Brain microvascular endothelial cell (primary cell): ENCODE data around the gene HHATL.

Experiments used
- DNase-seq: peaks from one replicate; pipeline ENCODE4 v3.0.0-alpha.2; 2020
- H3K27ac ChIP-seq: fragments of 250-450 bp; sonication (Bioruptor Pico); 2 replicates; pipeline ENCODE4 v1.5.1; 2020; ENCODE audit warnings: mild to moderate bottlenecking, moderate library complexity
- H3K27me3 ChIP-seq: fragments of 250-450 bp; sonication (Bioruptor Pico); replicated peaks from 2 replicates; pipeline ENCODE4 v1.5.1; 2020; ENCODE audit warnings: mild to moderate bottlenecking
- H3K36me3 ChIP-seq: fragments of 250-450 bp; sonication (Bioruptor Pico); replicated peaks from 2 replicates; pipeline ENCODE4 v1.5.1; 2020; ENCODE audit warnings: mild to moderate bottlenecking
- H3K4me3 ChIP-seq: 2 replicates; pipeline ENCODE4 v1.5.1; 2011; ENCODE audit warnings: low read depth, mild to moderate bottlenecking, control low read depth, low read length, moderate library complexity
- CTCF ChIP-seq: IDR thresholded peaks from 2 replicates; pipeline ENCODE4 v1.5.1; 2011; ENCODE audit warnings: low read depth, mild to moderate bottlenecking, moderate library complexity, low read length, control low read depth, inconsistent platforms; ENCODE audit errors: missing control alignments
- in situ Hi-C: cut with HindIII; loops from 2 replicates; pipeline ENCODE4 v1.10.0; 2017; ENCODE audit warnings: low sequenced_read_pairs, low pct_ligation_motif_present

Gene HHATL

GRCh38 chr3:42735615-42736014 lies 33.0 kb upstream of the HHATL start:
- TF ChIP-seq CTCF: no peak
- no peak overlapping the region for H3K27ac ChIP-seq
- H3K27me3 ChIP-seq: no peaks in the 10 kb centered on the region
- H3K36me3 ChIP-seq: no peaks in the 10 kb centered on the region
- DNase-seq: no peak
- H3K4me3 ChIP-seq: no peak overlapping the region
- in situ Hi-C loops: no loop called here

- Histone ChIP-seq H3K27me3 (no peaks in the 10 kb centered on the region), H3K27ac (no peak overlapping the region), H3K36me3 (no peaks in the 10 kb centered on the region), H3K4me3 (no peak overlapping the region)
- TF ChIP-seq CTCF: no peak
- DNase-seq: no peak
- in situ Hi-C loops: no loop called here
These were observed 32.4 kb upstream of the HHATL start for GRCh38 chr3:42735019-42735418.

- Histone ChIP-seq H3K36me3 (no peaks in the 10 kb centered on the region), H3K4me3 (no peak overlapping the region), H3K27ac (no peak overlapping the region), H3K27me3 (no peaks in the 10 kb centered on the region)
- in situ Hi-C loops: no loop called here
- TF ChIP-seq CTCF: no peak
- no peak for DNase-seq
These were observed 31.8 kb upstream of the HHATL start for GRCh38 chr3:42734263-42734860.

- Histone ChIP-seq H3K27me3 (no peaks in the 10 kb centered on the region), H3K4me3 (no peak overlapping the region), H3K36me3 (no peaks in the 10 kb centered on the region), H3K27ac (no peak overlapping the region)
- no peak for DNase-seq
- in situ Hi-C loops: no loop called here
- TF ChIP-seq CTCF: no peak
These were observed 31.1 kb upstream of the HHATL start for GRCh38 chr3:42733501-42734262.

GRCh38 chr3:42732829-42733459 lies 30.3 kb upstream of the HHATL start:
- no peak overlapping the region for H3K4me3 ChIP-seq
- H3K27ac ChIP-seq: no peak overlapping the region
- no peaks in the 10 kb centered on the region for H3K27me3 ChIP-seq
- TF ChIP-seq CTCF: peak; percentile 49
- no peak for DNase-seq
- in situ Hi-C loops: no loop called here
- H3K36me3 ChIP-seq: no peaks in the 10 kb centered on the region
